Rectal smooth muscle tissue (tissue), 1 donor: ENCODE data around the gene KRTAP1-3.

ENCODE experiments used
- H3K27ac ChIP-seq: one replicate; pipeline ENCODE4 v1.7.0; 2013; ENCODE audit warnings: low read depth, low read length, inconsistent platforms
- H3K27me3 ChIP-seq: one replicate; pipeline ENCODE4 v1.7.0; 2013; ENCODE audit warnings: low read length; ENCODE audit not compliant: control insufficient read depth, insufficient read depth
- H3K36me3 ChIP-seq: one replicate; pipeline ENCODE4 v1.7.0; 2013; ENCODE audit warnings: low read length; ENCODE audit not compliant: control insufficient read depth, insufficient read depth
- H3K4me1 ChIP-seq: one replicate; pipeline ENCODE4 v1.7.0; 2013; ENCODE audit warnings: low read length; ENCODE audit not compliant: control insufficient read depth, insufficient read depth
- H3K4me3 ChIP-seq: one replicate; pipeline ENCODE4 v1.7.0; 2013; ENCODE audit warnings: low read length
- H3K9ac ChIP-seq: one replicate; pipeline ENCODE4 v1.7.0; 2013; ENCODE audit warnings: low read length

The KRTAP1-3 gene

GRCh38 chr17:40997361-40997760 lies 37.3 kb downstream of the KRTAP1-3 start:
- H3K36me3 ChIP-seq, result no peaks in the 10 kb centered on the region

GRCh38 chr17:40996829-40997228 lies 37.8 kb downstream of the KRTAP1-3 start:
- Histone ChIP-seq H3K4me1 (no peaks in the 10 kb centered on the region), H3K27ac (no peak overlapping the region), H3K36me3 (no peaks in the 10 kb centered on the region), H3K4me3 (no peak overlapping the region), H3K9ac (no peak overlapping the region), H3K27me3 (no peaks in the 10 kb centered on the region)

More at GRCh38 chr17:40997361-40997760, 37.3 kb downstream of the KRTAP1-3 start:
- Histone ChIP-seq H3K9ac (no peak overlapping the region), H3K4me3 (no peak overlapping the region), H3K4me1 (no peaks in the 10 kb centered on the region), H3K27ac (no peak overlapping the region), H3K27me3 (no peaks in the 10 kb centered on the region)

- no peaks in the 10 kb centered on the region for H3K4me1 ChIP-seq
- H3K4me3 ChIP-seq, result no peak overlapping the region
- H3K9ac ChIP-seq, result no peak overlapping the region
- no peaks in the 10 kb centered on the region for H3K27me3 ChIP-seq
- H3K27ac ChIP-seq, result no peak overlapping the region
- no peaks in the 10 kb centered on the region for H3K36me3 ChIP-seq
Observed at GRCh38 chr17:40995116-40995515, 39.6 kb downstream of the KRTAP1-3 start.

GRCh38 chr17:40993839-40994238 lies 40.8 kb downstream of the KRTAP1-3 start, which contains the start of gene KRTAP3-3:
Gene KRTAP3-3 (minus strand): TSS chr17:40994164. CDS start chr17:40994097, 67 bp downstream.
- Histone ChIP-seq H3K4me3 (no peak within 1 kb of the TSS), H3K27ac (no peak within 1 kb of the TSS), H3K4me1 (no peaks in the 10 kb centered on the region), H3K36me3 (no peaks in the 10 kb centered on the region), H3K27me3 (no peaks in the 10 kb centered on the region), H3K9ac (no peak within 1 kb of the TSS)

GRCh38 chr17:40993084-40993483 lies 41.6 kb downstream of the KRTAP1-3 start:
- H3K9ac ChIP-seq, result no peak overlapping the region
- H3K27ac ChIP-seq, result no peak overlapping the region
- H3K27me3 ChIP-seq, result no peaks in the 10 kb centered on the region
- H3K4me3 ChIP-seq, result no peak overlapping the region
- no peaks in the 10 kb centered on the region for H3K4me1 ChIP-seq
- no peaks in the 10 kb centered on the region for H3K36me3 ChIP-seq

GRCh38 chr17:40992666-40993065 lies 42.0 kb downstream of the KRTAP1-3 start:
- Histone ChIP-seq H3K4me3 (no peak overlapping the region), H3K36me3 (no peaks in the 10 kb centered on the region), H3K4me1 (no peaks in the 10 kb centered on the region), H3K9ac (no peak overlapping the region), H3K27me3 (no peaks in the 10 kb centered on the region), H3K27ac (no peak overlapping the region)

GRCh38 chr17:40986920-40987319 lies 47.8 kb downstream of the KRTAP1-3 start:
- H3K9ac ChIP-seq, result no peak overlapping the region
- no peaks in the 10 kb centered on the region for H3K4me1 ChIP-seq
- H3K4me3 ChIP-seq, result no peak overlapping the region
- H3K27me3 ChIP-seq, result no peaks in the 10 kb centered on the region
- no peak overlapping the region for H3K27ac ChIP-seq
- no peaks in the 10 kb centered on the region for H3K36me3 ChIP-seq

GRCh38 chr17:40984226-40984625 lies 50.4 kb downstream of the KRTAP1-3 start, which contains the start of gene KRT40:
Gene KRT40 (minus strand): TSS chr17:40984326. CDS start chr17:40984273, 53 bp downstream.
- Histone ChIP-seq H3K27me3 (no peaks in the 10 kb centered on the region), H3K9ac (no peak within 1 kb of the TSS), H3K4me1 (no peaks in the 10 kb centered on the region), H3K36me3 (no peaks in the 10 kb centered on the region), H3K27ac (no peak within 1 kb of the TSS), H3K4me3 (no peak within 1 kb of the TSS)
